ENCODE results near the gene MCMBP.
"Not testable (repeated sequence)": the region's sequence is repeated elsewhere in the genome, so short reads cannot be mapped to it uniquely, and the experiment has no call there.

Gene MCMBP

DNA sequence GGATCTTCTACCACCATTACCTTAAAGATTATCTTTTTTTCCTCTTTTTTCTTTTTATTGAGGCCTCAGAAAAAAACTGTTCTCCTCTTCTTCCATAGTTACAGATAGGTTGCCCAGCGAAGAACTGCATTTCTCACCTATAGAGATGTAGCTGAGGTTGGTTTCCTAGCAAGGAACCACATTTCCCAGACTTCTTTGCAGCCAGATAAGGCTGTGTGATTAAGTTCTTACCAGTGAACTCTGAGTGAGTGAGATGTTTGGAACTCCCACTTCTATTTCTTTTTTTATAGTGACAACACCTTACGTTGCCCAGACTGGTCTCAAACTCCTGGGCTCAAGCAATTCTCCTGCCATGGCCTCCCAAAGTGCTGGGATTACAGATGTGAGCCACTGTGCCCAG lies 5.9 kb upstream of the MCMBP start:
- no peak for DNase-seq (ENCODE audit: low spot score)

DNA sequence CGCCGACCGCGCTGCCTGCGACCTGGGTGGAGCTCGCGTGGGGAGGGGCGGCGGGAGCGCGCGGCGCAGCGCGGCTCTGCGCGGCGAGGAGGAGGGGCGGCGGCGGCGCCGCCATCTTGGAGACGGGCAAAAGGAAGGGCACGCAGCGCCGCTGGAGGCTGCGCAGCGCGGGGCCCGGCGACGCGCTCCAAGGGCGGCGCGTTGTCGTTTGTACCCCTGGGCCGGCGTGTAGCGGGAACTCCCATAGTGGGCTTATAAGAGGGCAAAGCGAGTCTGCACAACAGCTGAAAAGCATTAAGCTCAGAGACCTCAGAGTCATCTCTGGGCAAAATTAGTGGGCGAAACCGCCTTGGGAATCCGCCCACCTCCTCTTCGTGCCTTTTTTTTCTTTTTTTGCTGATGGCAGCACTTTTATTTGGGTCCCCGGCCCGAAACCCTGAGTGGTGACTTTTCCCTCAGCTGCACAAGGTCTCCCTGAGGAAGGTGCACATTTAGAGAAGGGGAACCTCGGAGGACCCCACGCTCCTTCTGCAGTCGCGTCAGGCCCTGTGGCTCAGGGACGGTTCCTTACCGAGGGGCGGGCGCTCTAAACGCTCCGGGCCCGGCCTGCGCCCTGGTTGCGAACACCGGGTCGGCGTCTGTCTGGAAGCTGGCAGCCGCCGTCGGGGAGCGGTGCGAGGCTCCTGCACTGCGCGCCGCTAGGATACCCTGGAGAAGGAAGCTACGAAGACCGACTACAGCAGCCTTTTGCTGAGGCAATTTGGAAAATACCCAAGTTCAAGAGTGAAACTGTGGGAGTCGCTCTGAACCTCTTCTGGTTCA lies 428 bp upstream of the MCMBP start:
- peak; percentile 86 for DNase-seq (ENCODE audit: low spot score)

DNA sequence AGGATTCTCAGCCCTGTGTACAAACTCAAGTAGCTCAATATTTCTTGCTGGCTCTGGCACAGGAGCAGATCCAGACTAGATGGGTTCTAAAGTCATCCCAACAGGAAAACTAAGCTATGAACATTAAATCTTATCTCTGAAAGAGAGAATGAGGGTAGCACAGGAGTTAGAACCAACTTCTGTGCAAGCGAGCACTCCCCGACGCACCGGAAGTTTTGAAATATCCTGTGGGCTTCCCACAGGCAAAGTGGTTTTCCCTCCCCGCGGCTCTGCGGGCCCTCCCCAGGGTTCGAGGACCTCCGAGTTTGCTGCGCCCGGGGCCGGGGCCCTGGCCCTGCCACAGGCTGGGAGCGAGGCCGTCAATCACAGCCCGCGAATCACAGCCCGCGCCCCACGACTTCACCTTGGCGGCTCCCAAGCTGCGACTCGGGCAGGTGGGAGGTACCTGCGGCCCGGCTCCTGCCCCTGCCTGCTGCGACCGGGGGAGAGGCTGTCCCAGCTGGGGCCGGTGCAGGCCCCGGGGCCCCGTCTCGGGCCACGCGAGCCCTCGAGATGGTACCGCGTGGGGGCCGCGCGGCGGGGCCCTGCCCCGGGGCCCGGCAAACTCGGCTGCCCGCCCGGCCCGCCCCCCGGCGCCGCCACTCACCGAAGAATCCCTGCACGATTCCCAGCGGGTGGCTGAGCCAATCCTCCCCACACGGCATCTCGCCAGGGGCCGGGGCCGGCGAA lies 598 bp downstream of the MCMBP start:
- DNase-seq (ENCODE audit: low spot score): peak; percentile 44

DNA sequence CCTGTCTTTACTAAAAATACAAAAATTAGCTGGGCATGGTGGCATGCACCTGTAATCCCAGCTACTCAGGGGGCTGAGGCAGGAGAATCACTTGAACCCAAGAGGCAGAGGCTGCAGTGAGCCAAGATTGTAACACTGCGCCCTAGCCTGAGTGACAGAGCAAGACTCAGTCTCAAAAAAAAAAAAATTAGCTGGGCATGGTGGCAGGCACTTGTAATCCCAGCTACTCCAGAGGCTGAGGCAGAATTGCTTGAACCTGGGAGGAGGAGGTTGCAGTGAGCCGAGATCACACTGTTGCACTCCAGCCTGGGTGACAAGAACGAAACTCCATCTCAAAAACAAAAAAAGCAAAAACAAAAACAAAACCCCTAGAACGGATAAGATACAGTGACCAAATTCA lies 3.2 kb downstream of the MCMBP start:
- DNase-seq (ENCODE audit: low spot score): not testable (repeated sequence)

DNA sequence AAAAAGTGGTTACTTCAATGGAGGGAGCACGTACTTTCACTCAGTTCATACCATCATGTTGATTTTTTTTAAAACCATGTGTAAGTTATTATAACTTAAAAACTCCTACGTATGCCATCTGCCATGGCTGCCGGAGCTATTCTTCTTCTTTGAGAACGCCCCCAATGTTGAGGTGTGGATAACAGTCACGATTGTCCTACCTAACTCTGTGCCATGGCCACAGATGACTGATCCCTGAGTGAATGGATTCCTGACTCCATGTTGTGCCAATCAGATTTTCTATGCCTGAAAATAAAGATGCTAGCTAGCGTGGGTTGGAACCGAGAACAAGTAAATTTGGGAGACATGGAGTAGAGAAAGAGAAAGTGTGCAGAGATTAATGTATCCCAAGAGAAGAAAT lies 5.3 kb downstream of the MCMBP start:
- DNase-seq (ENCODE audit: low spot score): no peak

DNA sequence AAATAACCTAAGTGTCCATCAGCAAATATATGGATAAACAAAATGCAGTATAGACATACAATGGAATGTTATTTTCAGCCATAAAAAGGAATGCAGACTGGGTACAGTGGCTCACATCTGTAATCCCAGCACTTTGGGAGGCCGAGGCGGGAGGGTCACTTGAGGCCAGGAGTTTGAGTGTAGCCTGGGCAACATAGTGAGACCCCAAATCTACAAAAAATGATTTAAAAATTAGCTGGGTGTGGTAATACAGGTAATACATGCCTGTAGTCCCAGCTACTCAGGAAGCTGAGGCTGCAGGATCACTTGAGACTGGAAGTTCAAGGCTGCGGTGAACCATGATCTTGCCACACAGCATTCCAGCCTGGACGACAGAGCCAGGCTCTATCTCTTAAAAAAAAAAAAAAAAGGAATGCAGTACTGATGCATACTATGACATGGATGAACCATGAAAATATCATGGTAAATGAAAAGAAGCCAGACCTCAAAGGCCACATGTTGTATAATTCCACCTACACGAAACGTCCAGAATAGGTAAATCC lies 6.9 kb downstream of the MCMBP start:
- no peak for DNase-seq (ENCODE audit: low spot score)

DNA sequence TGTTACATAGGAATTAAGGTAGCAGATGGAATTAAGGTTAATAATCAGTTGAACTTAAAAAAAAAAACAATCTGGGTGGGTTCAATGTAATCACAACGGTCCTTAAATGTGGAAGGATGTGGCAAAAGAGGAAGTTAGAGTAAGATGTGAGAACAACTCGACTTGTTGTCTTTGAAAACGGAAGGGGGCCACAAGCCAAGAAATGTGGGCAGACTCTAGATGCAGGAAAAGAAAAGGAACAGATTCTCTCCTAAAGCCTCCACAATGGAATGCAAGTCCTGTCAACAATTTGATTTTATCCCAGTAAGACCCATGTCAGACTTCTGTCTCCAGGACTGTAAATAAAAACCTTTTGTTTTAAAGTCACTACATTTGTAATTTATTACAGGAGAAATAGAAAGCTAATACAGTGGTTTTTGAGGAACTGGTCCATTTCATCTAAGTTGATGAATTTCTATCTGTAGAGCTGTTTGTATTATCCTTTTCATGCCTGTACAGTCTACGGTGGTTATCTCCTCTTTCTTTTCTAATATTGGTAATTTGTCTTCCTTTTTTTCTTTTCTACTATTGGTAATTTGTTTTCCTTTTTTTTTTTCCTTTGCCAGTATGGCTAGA lies 8.6 kb downstream of the MCMBP start:
- DNase-seq (ENCODE audit: low spot score): no peak

DNA sequence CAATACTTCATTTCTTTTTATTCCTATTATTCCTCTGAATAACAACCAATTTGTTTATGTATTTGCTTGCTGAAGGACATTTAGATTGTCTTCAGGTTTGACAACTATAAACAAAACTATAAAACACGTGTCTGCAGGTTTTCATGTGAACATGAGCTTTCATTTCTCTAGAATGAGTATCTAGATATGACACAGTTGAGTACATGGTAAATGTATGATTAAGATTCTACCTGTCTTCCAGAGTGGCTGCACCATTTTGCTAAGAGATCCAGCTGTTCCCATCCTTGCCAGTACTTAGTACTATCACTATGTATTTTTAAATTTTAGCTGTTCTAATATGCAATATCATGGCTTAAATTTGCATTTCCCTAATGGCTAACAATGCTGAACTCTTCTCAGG lies 10.1 kb downstream of the MCMBP start:
- DNase-seq (ENCODE audit: low spot score): no peak

DNA sequence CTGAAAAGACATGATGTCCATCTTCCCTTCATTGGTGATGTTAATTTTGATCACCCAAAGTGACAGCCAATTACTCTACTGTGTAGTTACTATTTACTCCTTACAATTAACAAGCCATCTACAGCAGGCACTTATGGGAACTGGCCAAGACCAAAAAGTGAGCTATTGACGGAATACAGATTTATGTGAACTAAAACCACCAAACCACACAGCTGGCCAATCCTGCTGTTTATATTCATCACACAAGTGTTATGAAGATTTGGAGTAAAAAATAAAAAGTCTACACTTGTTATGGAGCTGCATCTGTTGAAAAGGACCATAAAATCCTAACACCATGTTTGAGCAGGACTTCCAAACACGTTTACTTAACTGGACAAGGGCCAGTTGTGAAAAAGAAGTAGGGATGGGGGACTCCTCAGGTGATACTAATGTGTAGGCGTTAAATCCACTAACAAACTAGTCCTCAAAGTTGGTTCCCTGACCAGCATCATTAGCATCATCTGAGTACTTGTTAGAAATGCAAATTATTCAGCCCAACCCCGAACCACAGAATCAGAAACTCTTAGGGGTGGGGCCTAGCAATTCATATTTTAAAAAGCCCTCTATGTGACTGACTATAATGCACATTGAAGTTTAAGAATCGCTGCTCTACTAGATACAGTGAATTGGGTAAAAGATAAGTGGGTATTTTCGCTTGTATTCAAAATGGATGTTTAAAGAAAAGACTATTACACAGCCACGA lies 11.6 kb downstream of the MCMBP start:
- no peak for DNase-seq (ENCODE audit: low spot score)

DNA sequence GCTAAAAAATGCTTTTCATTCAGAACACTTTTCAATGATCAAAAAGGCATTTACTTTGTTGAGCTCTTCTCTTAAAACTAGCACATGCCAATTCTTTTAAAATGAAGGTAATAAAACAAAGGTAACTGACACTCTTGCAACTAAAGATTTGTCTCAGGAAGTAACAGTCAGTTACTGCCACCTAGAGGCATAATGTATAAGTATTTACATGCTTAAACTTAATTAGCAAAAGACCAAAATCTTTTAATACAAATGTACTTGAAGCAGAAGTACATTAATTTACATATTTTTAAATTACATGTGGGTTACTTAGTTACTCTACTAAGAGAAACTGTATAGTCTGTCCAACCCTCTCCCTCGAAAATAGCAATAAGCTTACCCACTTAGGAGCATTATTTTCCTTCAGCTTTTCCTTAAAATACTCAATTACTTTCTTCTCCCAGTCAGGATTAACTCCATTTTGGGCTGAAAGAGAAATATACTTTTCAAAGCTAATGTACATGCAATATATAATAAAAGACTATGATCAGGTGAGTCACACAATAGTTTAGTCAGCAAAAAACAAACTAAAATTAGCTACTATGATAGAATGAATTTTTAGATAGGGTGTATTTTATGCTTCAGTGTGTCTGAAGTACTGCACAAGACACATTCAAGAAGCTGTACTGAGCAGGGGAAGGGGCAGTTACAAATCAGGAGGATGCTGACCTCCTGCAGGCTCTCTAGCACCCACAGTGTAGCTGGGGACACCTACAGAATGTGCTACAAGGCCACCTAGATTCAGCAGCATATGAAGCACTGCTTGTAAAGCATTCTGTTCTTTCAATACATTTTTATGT lies 13.0 kb downstream of the MCMBP start:
- peak; percentile 52 for DNase-seq (ENCODE audit: low spot score)

DNA sequence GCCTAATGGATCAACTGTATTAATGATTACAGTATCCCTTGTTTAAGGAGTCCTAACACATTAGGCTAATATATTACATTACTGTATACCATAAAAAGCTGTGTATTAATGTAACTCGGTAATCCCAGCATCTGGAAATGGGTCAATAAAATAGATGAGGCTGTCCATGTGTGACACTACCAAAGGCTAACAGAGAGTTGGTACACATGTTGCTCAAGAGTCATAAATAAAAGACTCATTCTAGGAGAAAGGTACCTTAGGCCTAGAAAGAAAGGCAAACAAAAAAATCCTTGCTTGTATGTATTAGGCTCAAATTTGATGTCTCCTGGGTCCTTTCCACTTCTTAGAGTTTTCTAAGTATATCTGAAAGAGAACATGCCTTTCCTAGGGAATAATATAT lies 14.6 kb downstream of the MCMBP start:
- DNase-seq (ENCODE audit: low spot score): no peak

DNA sequence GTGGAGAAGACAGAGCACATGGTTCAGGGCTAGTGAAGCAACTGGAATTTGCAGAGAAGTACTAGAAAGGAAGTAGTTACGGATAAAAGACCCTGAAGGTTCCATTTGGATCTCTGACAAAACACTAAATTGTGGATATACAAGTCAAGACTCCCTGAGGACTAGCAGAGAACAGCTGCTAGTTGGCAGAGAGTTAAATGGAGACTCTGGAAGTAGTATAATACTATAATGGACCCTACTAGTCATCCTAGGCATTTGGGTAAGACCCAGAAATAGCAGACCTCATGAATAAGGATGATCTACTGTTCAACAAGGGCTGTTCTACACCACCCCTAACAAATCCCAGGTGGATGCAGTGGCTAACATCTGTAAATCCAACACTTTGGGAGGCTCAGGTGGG lies 19.1 kb downstream of the MCMBP start:
- no peak for DNase-seq (ENCODE audit: low spot score)

DNA sequence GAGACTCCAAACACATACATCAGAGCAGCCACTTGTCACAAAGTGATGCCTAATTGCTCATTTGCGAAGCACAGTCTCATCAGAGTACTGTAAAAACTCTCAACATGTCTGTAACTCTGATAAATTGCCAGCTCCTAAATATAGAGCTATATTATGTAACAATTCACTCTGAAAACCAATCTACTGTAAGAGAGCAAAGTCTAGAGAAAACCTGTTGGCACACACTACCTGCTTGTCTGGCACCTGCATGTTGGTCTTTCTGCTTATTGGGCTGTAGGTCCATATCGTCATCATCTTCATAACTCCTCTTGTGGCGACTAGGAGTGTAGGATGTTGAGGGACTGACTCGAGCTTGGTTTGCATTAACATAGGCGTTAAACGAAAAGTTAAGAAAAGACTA lies 19.8 kb downstream of the MCMBP start:
- no peak for DNase-seq (ENCODE audit: low spot score)

DNA sequence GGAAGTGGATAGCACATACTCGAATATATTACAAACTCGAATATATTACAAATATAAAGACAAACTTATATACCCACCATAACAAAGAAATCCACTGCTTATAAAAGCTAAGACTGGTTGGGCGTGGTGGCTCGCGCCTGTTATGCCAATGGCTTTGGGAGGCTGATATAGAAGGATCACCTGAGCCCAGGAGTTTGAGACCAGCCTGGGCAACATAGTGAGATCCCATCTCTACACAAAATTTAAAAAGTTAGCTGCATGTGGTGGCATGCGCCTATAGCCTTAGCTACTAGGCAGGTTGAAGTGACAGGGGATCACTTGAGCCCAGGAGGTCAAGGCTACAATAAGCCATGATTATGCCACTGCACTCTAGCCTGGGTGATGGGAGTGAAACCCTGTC lies 20.4 kb downstream of the MCMBP start:
- DNase-seq (ENCODE audit: low spot score): no peak

DNA sequence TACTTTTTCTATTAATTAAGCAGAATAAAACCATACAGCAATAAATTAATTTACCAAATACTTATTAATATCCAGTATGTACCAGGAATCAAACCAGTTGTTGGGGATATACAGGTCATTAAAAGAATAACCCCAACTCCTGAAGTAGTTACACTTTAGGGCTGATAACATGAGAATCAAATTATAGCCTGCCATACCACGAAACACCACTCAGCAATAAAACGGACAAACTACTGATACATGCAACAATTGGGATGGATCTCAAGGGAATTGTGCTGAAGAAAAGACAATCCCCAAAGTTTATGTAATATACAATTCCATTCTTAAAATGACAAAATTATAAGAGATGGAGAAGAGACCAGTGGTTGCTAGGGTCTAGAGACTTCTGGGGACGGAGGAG lies 22.7 kb downstream of the MCMBP start:
- DNase-seq (ENCODE audit: low spot score): no peak

DNA sequence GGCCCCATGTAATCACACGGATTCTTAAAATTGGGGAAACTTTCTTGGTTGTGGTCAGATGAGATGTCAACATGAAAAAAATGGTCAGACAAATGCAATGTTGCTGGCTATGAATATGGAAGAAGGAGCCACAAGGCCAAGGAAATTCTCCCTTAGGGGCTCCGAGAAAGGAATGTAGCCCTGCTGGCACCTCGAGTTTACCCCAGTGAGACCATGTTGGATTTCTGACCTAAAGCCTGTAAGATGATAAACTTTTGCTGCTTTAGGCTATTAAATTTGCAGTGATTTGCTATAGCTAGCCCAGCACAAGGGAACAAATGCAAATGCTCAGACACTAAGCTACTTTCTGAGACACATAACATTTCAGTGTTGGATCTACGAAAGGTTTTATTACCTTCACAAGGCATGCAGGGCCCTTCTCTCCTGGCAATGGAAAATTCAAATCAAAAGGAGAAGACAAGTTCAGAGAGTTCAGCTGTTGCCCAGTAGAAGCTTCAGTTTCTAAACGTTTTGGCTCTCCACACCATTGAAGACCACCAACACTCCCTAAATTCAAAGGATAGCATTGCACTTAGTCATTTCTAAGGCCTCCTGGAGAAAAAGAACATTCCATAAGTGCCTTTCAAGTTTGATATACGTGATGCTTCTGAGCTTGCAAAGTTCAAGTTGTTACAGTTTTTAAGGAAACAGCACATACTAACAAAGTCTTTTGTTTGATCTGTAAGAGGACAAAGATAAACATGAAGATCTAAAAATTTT lies 23.4 kb downstream of the MCMBP start:
- DNase-seq (ENCODE audit: low spot score): no peak

DNA sequence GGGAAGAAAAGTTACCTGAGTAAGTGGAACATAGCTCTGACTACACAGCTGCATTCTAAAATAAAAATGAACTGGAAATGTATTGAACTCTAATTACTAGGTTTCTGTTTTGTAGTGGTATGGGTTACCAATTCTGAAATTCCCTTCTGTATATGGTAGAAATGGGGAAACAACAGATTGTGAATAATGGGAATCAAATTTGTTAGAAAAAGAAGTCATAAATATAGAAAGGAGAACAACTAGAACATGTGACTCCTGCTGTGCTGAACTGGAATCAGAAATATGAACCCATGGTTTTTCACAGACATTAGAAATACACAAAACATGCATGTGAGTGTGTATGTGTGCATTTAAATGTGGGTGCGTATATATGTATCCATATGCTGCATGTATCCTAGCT lies 27.0 kb downstream of the MCMBP start:
- DNase-seq (ENCODE audit: low spot score): no peak

DNA sequence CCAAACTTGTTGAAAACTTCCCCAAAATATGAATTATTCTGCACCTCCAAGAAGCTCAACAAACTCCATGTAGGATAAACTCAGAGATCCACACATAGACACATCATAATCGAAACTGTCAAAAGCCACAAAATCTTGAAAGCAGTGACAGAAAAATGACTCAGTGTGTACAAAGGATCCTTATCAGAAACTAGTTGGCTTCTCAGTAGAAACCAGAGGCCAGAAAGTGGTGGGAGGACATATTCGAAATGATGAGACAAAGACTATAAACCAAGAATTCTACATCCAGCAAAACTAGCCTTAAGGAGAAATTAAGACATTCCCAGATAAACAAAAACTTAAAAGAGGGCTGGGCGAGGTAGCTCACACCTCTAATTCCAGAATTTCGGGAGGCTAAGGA lies 38.5 kb downstream of the MCMBP start:
- DNase-seq (ENCODE audit: low spot score): no peak

DNA sequence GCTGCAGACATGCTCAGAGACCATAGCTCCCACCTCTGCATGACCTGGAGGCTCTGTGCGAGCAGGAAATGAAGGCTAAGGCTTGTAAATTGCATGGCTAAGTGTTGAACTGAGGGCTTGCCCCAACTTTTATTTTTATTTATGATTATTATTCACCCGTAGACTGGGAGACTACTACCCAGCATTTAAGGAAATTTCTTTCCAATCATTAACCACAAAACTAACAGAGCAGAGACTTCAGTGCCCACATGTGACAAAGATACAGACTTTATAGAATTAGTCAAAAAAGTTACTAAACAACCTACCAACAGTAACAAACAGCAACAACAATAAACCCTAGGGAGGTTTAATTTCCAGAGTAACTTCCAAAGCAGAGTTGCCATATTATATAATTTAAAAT lies 39.7 kb downstream of the MCMBP start:
- DNase-seq (ENCODE audit: low spot score): no peak

DNA sequence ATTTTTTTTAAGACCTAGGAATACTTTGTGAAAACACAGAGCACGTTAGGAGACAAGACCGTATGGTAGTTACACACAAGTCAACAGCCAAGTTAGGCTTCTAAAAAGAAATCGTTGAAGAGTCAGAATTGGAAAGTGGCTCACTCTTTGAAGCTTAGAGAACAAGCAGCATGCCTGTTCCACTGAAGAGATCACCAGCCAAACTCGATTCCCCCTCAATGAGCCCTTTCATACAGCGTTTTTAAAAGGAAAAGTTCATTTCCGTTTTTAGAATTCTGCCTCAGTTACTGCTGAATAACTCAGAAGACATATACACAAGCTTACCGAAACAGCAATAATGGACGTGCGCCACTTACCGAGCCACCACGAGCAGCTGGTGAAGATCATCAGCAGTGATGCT lies 41.0 kb downstream of the MCMBP start:
- DNase-seq (ENCODE audit: low spot score): no peak

DNA sequence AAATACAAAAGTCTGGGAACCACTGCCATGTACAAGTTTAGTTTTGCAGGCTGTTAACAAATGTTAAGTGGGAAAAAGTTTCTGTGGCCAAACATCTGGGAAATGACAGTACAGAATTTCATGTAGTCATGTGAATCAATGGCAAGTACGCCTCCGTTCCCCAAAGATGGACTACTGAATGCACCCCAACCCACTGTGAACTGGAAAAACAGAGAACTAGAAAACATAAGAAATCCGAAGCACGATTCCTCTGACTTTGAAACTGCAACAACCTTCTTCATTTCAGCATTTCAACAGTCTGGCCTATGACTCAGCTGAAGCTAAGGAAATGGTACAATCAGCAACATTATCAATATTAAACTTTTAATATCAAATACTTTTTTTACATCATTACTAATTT lies 41.8 kb downstream of the MCMBP start:
- DNase-seq (ENCODE audit: low spot score): no peak
